Measurements from ENCODE around the gene RAB5IF. TPM values are rescaled to one million over a fixed set of nuclear protein-coding genes. Genes with fewer than 3 reads are reported as not detected.

Gene RAB5IF
- total RNA-seq, 8 experiments from 2014 or later = 41.2 to 135 (median 52.5) TPM

- Histone ChIP-seq H3K4me1 (replicated peaks in 1 of 2) (peaks cover 5 to 19% of the 10 kb centered on the region in 2 donors), H3K27ac (peak overlapping the region; percentile 50 to 81), H3K4me3 (peak overlapping the region; percentile 39 to 58 (median 52))
- in situ Hi-C loops (cut with MboI; ENCODE audit: low pct_unique_long_range_greater_than_20kb in 2 of 9, low sequenced_read_pairs in 9 of 9, unreplicated experiment in 9 of 9) = no loop called here
- ATAC-seq (replicated peaks in 6 of 8) = peak; percentile 14 to 60 (median 21)
- 2 to 7% methylated on average over 6 to 10 of the region's 69 CpGs; no CpG with 5 or more reads in 8 of the 10 experiments for WGBS, 10 experiments
These were observed 31.0 kb upstream of the RAB5IF start for GRCh38 chr20:36574366-36575135.

- 67 to 100% (median 100%) methylated on average over 1 of the region's 1 CpG; no CpG with 5 or more reads in 5 of the 10 experiments for WGBS, 10 experiments
- in situ Hi-C loops (cut with MboI; ENCODE audit: low pct_unique_long_range_greater_than_20kb in 2 of 9, low sequenced_read_pairs in 9 of 9, unreplicated experiment in 9 of 9) = no loop called here
- peaks cover 5 to 19% of the 10 kb centered on the region in 2 donors for H3K4me1 ChIP-seq (replicated peaks in 1 of 2)
- H3K4me3 ChIP-seq = no peak overlapping the region
- H3K27ac ChIP-seq = no peak overlapping the region
- ATAC-seq (replicated peaks in 6 of 8) = no peak
These were observed 29.5 kb upstream of the RAB5IF start for GRCh38 chr20:36576081-36576445.

- Histone ChIP-seq H3K4me1 (replicated peaks in 1 of 2) (peaks cover 0 to 3% of the 10 kb centered on the region in 2 donors), H3K4me3 (no peak overlapping the region), H3K27ac (no peak overlapping the region)
- WGBS, 10 experiments = 60 to 100% (median 96%) methylated on average over 1 to 8 of the region's 15 CpGs; no CpG with 5 or more reads in 1 of the 10 experiments
- in situ Hi-C loops (cut with MboI; ENCODE audit: low pct_unique_long_range_greater_than_20kb in 2 of 9, low sequenced_read_pairs in 9 of 9, unreplicated experiment in 9 of 9) = no loop called here
- ATAC-seq (replicated peaks in 6 of 8) = no peak
These were observed 27.1 kb upstream of the RAB5IF start for GRCh38 chr20:36578356-36579041.

- 0 to 100% (median 80%) methylated on average over 1 to 2 of the region's 2 CpGs; no CpG with 5 or more reads in 3 of the 10 experiments for WGBS, 10 experiments
- no peak for ATAC-seq (replicated peaks in 6 of 8)
- peaks cover 3 to 5% of the 10 kb centered on the region in 2 donors for H3K4me1 ChIP-seq (replicated peaks in 1 of 2)
- in situ Hi-C loops (cut with MboI; ENCODE audit: low pct_unique_long_range_greater_than_20kb in 2 of 9, low sequenced_read_pairs in 9 of 9, unreplicated experiment in 9 of 9) = no loop called here
- no peak overlapping the region for H3K4me3 ChIP-seq
- no peak overlapping the region for H3K27ac ChIP-seq
These were observed 25.5 kb upstream of the RAB5IF start for GRCh38 chr20:36579996-36580545.

GRCh38 chr20:36582322-36582721 is 23.3 kb upstream of the RAB5IF start:
- H3K4me1 ChIP-seq (replicated peaks in 1 of 2) = peaks cover 6 to 16% of the 10 kb centered on the region in 2 donors
- no peak overlapping the region for H3K27ac ChIP-seq
- no peak overlapping the region for H3K4me3 ChIP-seq
- WGBS, 10 experiments = 78 to 100% (median 93%) methylated on average over 1 to 4 of the region's 4 CpGs; no CpG with 5 or more reads in 4 of the 10 experiments
- in situ Hi-C loops (cut with MboI; ENCODE audit: low pct_unique_long_range_greater_than_20kb in 2 of 9, low sequenced_read_pairs in 9 of 9, unreplicated experiment in 9 of 9) = no loop called here
- no peak for ATAC-seq (replicated peaks in 6 of 8)

- in situ Hi-C loops (cut with MboI; ENCODE audit: low pct_unique_long_range_greater_than_20kb in 2 of 9, low sequenced_read_pairs in 9 of 9, unreplicated experiment in 9 of 9) = no loop called here
- no peak overlapping the region for H3K27ac ChIP-seq
- H3K4me3 ChIP-seq = no peak overlapping the region
- peaks cover 6 to 16% of the 10 kb centered on the region in 2 donors for H3K4me1 ChIP-seq (replicated peaks in 1 of 2)
- no peak for ATAC-seq (replicated peaks in 6 of 8)
- 90 to 100% (median 100%) methylated on average over 1 to 4 of the region's 4 CpGs; no CpG with 5 or more reads in 3 of the 10 experiments for WGBS, 10 experiments
These were observed 22.8 kb upstream of the RAB5IF start for GRCh38 chr20:36582821-36583220.

GRCh38 chr20:36584018-36584481 is 21.5 kb upstream of the RAB5IF start:
- in situ Hi-C loops (cut with MboI; ENCODE audit: low pct_unique_long_range_greater_than_20kb in 2 of 9, low sequenced_read_pairs in 9 of 9, unreplicated experiment in 9 of 9) = no loop called here
- peaks cover 6 to 16% of the 10 kb centered on the region in 2 donors for H3K4me1 ChIP-seq (replicated peaks in 1 of 2)
- H3K27ac ChIP-seq = no peak overlapping the region
- ATAC-seq (replicated peaks in 6 of 8) = peak in 1 of 8 experiments; percentile 28
- no peak overlapping the region for H3K4me3 ChIP-seq
- WGBS, 10 experiments = 80 to 100% (median 100%) methylated on average over 1 to 2 of the region's 2 CpGs; no CpG with 5 or more reads in 7 of the 10 experiments

GRCh38 chr20:36585410-36586125 is 20.0 kb upstream of the RAB5IF start:
- Histone ChIP-seq H3K27ac (no peak overlapping the region), H3K4me3 (no peak overlapping the region), H3K4me1 (replicated peaks in 1 of 2) (peaks cover 6 to 16% of the 10 kb centered on the region in 2 donors)
- peak in 6 of 8 experiments; percentile 77 to 94 (median 83) for ATAC-seq (replicated peaks in 6 of 8)
- in situ Hi-C loops (cut with MboI; ENCODE audit: low pct_unique_long_range_greater_than_20kb in 2 of 9, low sequenced_read_pairs in 9 of 9, unreplicated experiment in 9 of 9) = no loop called here
- 0 to 100% (median 19%) methylated on average over 1 to 7 of the region's 8 CpGs; no CpG with 5 or more reads in 1 of the 10 experiments for whole genome bisulfite sequencing, 10 experiments

- WGBS, 10 experiments = 98 to 100% (median 100%) methylated on average over 1 to 3 of the region's 3 CpGs; no CpG with 5 or more reads in 4 of the 10 experiments
- in situ Hi-C loops (cut with MboI; ENCODE audit: low pct_unique_long_range_greater_than_20kb in 2 of 9, low sequenced_read_pairs in 9 of 9, unreplicated experiment in 9 of 9) = no loop called here
- H3K4me3 ChIP-seq = no peak overlapping the region
- peaks cover 6 to 18% of the 10 kb centered on the region in 2 donors for H3K4me1 ChIP-seq (replicated peaks in 1 of 2)
- H3K27ac ChIP-seq = no peak overlapping the region
- no peak for ATAC-seq (replicated peaks in 6 of 8)
These were observed 18.1 kb upstream of the RAB5IF start for GRCh38 chr20:36587388-36588070.

GRCh38 chr20:36591281-36591680 is 14.3 kb upstream of the RAB5IF start:
- peaks cover 0 to 3% of the 10 kb centered on the region in 2 donors for H3K4me1 ChIP-seq (replicated peaks in 1 of 2)
- ATAC-seq (replicated peaks in 6 of 8) = no peak
- H3K4me3 ChIP-seq = no peak overlapping the region
- H3K27ac ChIP-seq = no peak overlapping the region
- 60 to 100% (median 100%) methylated on average over 1 to 4 of the region's 5 CpGs; no CpG with 5 or more reads in 4 of the 10 experiments for WGBS, 10 experiments
- in situ Hi-C loops (cut with MboI; ENCODE audit: low pct_unique_long_range_greater_than_20kb in 2 of 9, low sequenced_read_pairs in 9 of 9, unreplicated experiment in 9 of 9) = no loop called here

- WGBS, 10 experiments = 79 to 100% (median 86%) methylated on average over 2 to 9 of the region's 9 CpGs
- Histone ChIP-seq H3K4me1 (replicated peaks in 1 of 2) (peaks cover 0 to 2% of the 10 kb centered on the region in 2 donors), H3K27ac (no peak overlapping the region), H3K4me3 (no peak overlapping the region)
- ATAC-seq (replicated peaks in 6 of 8) = peak in 3 of 8 experiments; percentile 26 to 52 (median 45)
- in situ Hi-C loops (cut with MboI; ENCODE audit: low pct_unique_long_range_greater_than_20kb in 2 of 9, low sequenced_read_pairs in 9 of 9, unreplicated experiment in 9 of 9) = no loop called here
These were observed 13.5 kb upstream of the RAB5IF start for GRCh38 chr20:36591854-36592641.
